PFSK-1 (cell line): ENCODE data around the gene LIPK.

Experiments
- FOXP2 ChIP-seq: optimal IDR thresholded peaks from 2 replicates; pipeline ENCODE3; 2011; ENCODE audit warnings: borderline replicate concordance, control low read depth, inconsistent platforms; ENCODE audit not compliant: insufficient read depth; ENCODE audit errors: extremely low read length, extremely low read depth
- POLR2AphosphoS5 ChIP-seq: IDR thresholded peaks from 2 replicates; pipeline ENCODE4 v1.6.1; 2012; ENCODE audit warnings: low read depth, mild to moderate bottlenecking, control low read depth, low read length, moderate library complexity
- SIN3A ChIP-seq: IDR thresholded peaks from 2 replicates; pipeline ENCODE4 v1.6.1; 2012; ENCODE audit warnings: mild to moderate bottlenecking, low read length, moderate library complexity, borderline replicate concordance; ENCODE audit not compliant: insufficient read depth
- TAF1 ChIP-seq: IDR thresholded peaks from 2 replicates; pipeline ENCODE4 v1.6.1; 2012; ENCODE audit warnings: low read length, control low read depth, borderline replicate concordance; ENCODE audit not compliant: insufficient read depth
- TF ChIP-seq, protein P1 (sequence below), 2 experiments: IDR thresholded peaks; 2 replicates each; pipeline versions ENCODE4 v1.6.1 to v1.8.0; 2011 to 2012; ENCODE audit warnings: low read depth in 2 of 2, low read length in 2 of 2, control low read depth in 1 of 2, inconsistent platforms in 1 of 2, mild to moderate bottlenecking in 1 of 2, moderate library complexity in 1 of 2; ENCODE audit not compliant: insufficient read depth in 1 of 2

DNA sequence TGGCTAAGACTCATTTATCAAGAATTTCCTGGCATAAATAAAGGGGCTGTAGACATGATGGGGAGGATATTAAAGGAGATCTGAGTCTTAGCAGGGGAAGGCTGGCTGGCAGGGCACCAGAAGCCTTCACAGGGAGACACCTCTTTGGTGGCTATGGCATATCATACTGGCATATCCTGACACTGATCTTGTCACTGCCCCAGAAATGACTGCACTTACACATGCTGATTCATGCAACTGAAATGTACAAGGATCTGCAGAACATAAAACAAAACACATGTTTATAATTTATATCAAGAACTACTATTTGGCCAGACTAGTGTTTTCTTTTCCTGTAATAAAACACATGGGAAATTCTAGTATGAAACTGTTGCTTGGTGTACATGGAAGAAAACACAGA lies 48.2 kb downstream of the LIPK start:
- TF ChIP-seq TAF1 = no peak
- TF ChIP-seq, protein P1, sequence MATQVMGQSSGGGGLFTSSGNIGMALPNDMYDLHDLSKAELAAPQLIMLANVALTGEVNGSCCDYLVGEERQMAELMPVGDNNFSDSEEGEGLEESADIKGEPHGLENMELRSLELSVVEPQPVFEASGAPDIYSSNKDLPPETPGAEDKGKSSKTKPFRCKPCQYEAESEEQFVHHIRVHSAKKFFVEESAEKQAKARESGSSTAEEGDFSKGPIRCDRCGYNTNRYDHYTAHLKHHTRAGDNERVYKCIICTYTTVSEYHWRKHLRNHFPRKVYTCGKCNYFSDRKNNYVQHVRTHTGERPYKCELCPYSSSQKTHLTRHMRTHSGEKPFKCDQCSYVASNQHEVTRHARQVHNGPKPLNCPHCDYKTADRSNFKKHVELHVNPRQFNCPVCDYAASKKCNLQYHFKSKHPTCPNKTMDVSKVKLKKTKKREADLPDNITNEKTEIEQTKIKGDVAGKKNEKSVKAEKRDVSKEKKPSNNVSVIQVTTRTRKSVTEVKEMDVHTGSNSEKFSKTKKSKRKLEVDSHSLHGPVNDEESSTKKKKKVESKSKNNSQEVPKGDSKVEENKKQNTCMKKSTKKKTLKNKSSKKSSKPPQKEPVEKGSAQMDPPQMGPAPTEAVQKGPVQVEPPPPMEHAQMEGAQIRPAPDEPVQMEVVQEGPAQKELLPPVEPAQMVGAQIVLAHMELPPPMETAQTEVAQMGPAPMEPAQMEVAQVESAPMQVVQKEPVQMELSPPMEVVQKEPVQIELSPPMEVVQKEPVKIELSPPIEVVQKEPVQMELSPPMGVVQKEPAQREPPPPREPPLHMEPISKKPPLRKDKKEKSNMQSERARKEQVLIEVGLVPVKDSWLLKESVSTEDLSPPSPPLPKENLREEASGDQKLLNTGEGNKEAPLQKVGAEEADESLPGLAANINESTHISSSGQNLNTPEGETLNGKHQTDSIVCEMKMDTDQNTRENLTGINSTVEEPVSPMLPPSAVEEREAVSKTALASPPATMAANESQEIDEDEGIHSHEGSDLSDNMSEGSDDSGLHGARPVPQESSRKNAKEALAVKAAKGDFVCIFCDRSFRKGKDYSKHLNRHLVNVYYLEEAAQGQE (IDR thresholded peaks at IDR 0.05; ENCODE audit: insufficient read depth in 1 of 2, low read depth in 2 of 2, low read length in 2 of 2) = no peak
- no peak for TF ChIP-seq POLR2AphosphoS5
- no peak for TF ChIP-seq SIN3A
- TF ChIP-seq FOXP2 = no peak
